Neural crest cell (in vitro differentiated cells): ENCODE data around the gene FTH1. TPM values are rescaled to one million over a fixed set of nuclear protein-coding genes. Genes with fewer than 3 reads are reported as not detected.

ENCODE experiments used
- DNase-seq: peaks from one replicate; pipeline ENCODE4 v3.0.0; 2021; ENCODE audit warnings: low read depth, mixed read lengths, low spot score
- H3K27ac Mint-ChIP-seq: one replicate; pipeline ENCODE4 v1.8.0; 2021; ENCODE audit warnings: mild to moderate bottlenecking, mixed read lengths; ENCODE audit not compliant: unreplicated experiment
- H3K27me3 Mint-ChIP-seq: 2 replicates; pipeline ENCODE4 v1.8.0; 2021; ENCODE audit warnings: low read depth, mild to moderate bottlenecking, mixed read lengths
- H3K36me3 Mint-ChIP-seq: 2 replicates; pipeline ENCODE4 v1.8.0; 2021; ENCODE audit warnings: low read depth, mild to moderate bottlenecking, mixed read lengths
- H3K4me1 Mint-ChIP-seq: 2 replicates; pipeline ENCODE4 v1.8.0; 2021; ENCODE audit warnings: mixed read lengths
- H3K4me3 Mint-ChIP-seq: one replicate; pipeline ENCODE4 v1.8.0; 2021; ENCODE audit warnings: mild to moderate bottlenecking, mixed read lengths
- H3K9me3 Mint-ChIP-seq: 2 replicates; pipeline ENCODE4 v1.8.0; 2021; ENCODE audit warnings: mixed read lengths
- CTCF ChIP-seq: fragments of 200-600 bp; sonication (generic); conservative IDR thresholded peaks from 2 replicates; pipeline ENCODE4 v1.5.0; 2021; ENCODE audit warnings: antibody characterized with exemption, mild to moderate bottlenecking
- total RNA-seq: library from RNA; stranded (reverse); gene quantifications from 2 replicates; pipeline ENCODE4 v1.2.1, GENCODE V29; 2021

Gene FTH1
- total RNA-seq, 1 donor from 2014 or later, result 1,207 TPM

GRCh38 chr11:61923166-61924063, 44.0 kb downstream of the FTH1 start:
- H3K4me3 Mint-ChIP-seq, result no peak overlapping the region
- peaks cover 5% of the 10 kb centered on the region for H3K4me1 Mint-ChIP-seq
- H3K9me3 Mint-ChIP-seq, result no peaks in the 10 kb centered on the region
- H3K27me3 Mint-ChIP-seq, result peaks cover 23% of the 10 kb centered on the region
- DNase-seq, result no peak
- no peak overlapping the region for H3K27ac Mint-ChIP-seq
- no peak for TF ChIP-seq CTCF
- no peaks in the 10 kb centered on the region for H3K36me3 Mint-ChIP-seq

- Mint-ChIP-seq H3K36me3 (no peaks in the 10 kb centered on the region), H3K4me3 (no peak overlapping the region), H3K4me1 (peaks cover 14% of the 10 kb centered on the region), H3K27me3 (peaks cover 32% of the 10 kb centered on the region), H3K9me3 (no peaks in the 10 kb centered on the region), H3K27ac (no peak overlapping the region)
- no peak for DNase-seq
- TF ChIP-seq CTCF, result no peak
These were observed 44.9 kb downstream of the FTH1 start for GRCh38 chr11:61922539-61922938.

GRCh38 chr11:61921446-61921845, 46.0 kb downstream of the FTH1 start:
- Mint-ChIP-seq H3K27me3 (peaks cover 38% of the 10 kb centered on the region), H3K27ac (no peak overlapping the region), H3K4me3 (no peak overlapping the region), H3K36me3 (no peaks in the 10 kb centered on the region), H3K4me1 (peaks cover 14% of the 10 kb centered on the region), H3K9me3 (no peaks in the 10 kb centered on the region)
- DNase-seq, result no peak
- no peak for TF ChIP-seq CTCF

GRCh38 chr11:61919705-61920631, 47.5 kb downstream of the FTH1 start:
- no peak for TF ChIP-seq CTCF
- H3K27ac Mint-ChIP-seq, result no peak overlapping the region
- no peak for DNase-seq
- H3K4me3 Mint-ChIP-seq, result peak overlapping the region; percentile 70
- peaks cover 52% of the 10 kb centered on the region for H3K27me3 Mint-ChIP-seq
- no peaks in the 10 kb centered on the region for H3K9me3 Mint-ChIP-seq
- H3K36me3 Mint-ChIP-seq, result no peaks in the 10 kb centered on the region
- H3K4me1 Mint-ChIP-seq, result peaks cover 10% of the 10 kb centered on the region

- Mint-ChIP-seq H3K4me1 (peaks cover 10% of the 10 kb centered on the region), H3K4me3 (no peak overlapping the region), H3K36me3 (no peaks in the 10 kb centered on the region), H3K9me3 (no peaks in the 10 kb centered on the region), H3K27ac (no peak overlapping the region), H3K27me3 (peaks cover 57% of the 10 kb centered on the region)
- DNase-seq, result no peak
- TF ChIP-seq CTCF, result no peak
These were observed 48.3 kb downstream of the FTH1 start for GRCh38 chr11:61918938-61919704.
